ENCODE data around the gene AP1S1. TPM values are rescaled to one million over a fixed set of nuclear protein-coding genes. Genes with fewer than 3 reads are reported as not detected.

Gene AP1S1
- total and polyA plus RNA-seq, 2 of the 13 experiments (the other 11 are each of a cell fraction or from before 2014, with no cell fraction given) = 57.5 to 68.1 TPM

- TF ChIP-seq, protein P1, sequence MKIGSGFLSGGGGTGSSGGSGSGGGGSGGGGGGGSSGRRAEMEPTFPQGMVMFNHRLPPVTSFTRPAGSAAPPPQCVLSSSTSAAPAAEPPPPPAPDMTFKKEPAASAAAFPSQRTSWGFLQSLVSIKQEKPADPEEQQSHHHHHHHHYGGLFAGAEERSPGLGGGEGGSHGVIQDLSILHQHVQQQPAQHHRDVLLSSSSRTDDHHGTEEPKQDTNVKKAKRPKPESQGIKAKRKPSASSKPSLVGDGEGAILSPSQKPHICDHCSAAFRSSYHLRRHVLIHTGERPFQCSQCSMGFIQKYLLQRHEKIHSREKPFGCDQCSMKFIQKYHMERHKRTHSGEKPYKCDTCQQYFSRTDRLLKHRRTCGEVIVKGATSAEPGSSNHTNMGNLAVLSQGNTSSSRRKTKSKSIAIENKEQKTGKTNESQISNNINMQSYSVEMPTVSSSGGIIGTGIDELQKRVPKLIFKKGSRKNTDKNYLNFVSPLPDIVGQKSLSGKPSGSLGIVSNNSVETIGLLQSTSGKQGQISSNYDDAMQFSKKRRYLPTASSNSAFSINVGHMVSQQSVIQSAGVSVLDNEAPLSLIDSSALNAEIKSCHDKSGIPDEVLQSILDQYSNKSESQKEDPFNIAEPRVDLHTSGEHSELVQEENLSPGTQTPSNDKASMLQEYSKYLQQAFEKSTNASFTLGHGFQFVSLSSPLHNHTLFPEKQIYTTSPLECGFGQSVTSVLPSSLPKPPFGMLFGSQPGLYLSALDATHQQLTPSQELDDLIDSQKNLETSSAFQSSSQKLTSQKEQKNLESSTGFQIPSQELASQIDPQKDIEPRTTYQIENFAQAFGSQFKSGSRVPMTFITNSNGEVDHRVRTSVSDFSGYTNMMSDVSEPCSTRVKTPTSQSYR (CRISPR knock-in tag; IDR thresholded peaks at IDR 0.05; ENCODE audit: borderline replicate concordance) = 0 out of 2 replicates have a peak, but pooled peaks have one; percentile 26
- no peak for TF ChIP-seq HMG20A (CRISPR knock-in tag; IDR thresholded peaks at IDR 0.05; ENCODE audit: borderline replicate concordance)
- TF ChIP-seq, protein P2, sequence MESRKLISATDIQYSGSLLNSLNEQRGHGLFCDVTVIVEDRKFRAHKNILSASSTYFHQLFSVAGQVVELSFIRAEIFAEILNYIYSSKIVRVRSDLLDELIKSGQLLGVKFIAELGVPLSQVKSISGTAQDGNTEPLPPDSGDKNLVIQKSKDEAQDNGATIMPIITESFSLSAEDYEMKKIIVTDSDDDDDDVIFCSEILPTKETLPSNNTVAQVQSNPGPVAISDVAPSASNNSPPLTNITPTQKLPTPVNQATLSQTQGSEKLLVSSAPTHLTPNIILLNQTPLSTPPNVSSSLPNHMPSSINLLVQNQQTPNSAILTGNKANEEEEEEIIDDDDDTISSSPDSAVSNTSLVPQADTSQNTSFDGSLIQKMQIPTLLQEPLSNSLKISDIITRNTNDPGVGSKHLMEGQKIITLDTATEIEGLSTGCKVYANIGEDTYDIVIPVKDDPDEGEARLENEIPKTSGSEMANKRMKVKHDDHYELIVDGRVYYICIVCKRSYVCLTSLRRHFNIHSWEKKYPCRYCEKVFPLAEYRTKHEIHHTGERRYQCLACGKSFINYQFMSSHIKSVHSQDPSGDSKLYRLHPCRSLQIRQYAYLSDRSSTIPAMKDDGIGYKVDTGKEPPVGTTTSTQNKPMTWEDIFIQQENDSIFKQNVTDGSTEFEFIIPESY (CRISPR knock-in tag; IDR thresholded peaks at IDR 0.05) = no peak
Measured at GRCh38 chr7:101160910-101161309, 6.6 kb downstream of the AP1S1 start (continued).

- Histone ChIP-seq H3K4me3 (replicated peaks in 1 of 3; ENCODE audit: insufficient read depth in 1 of 3, low read depth in 2 of 3, low read length in 3 of 3) (no peak overlapping the region), H4K20me1 (ENCODE audit: insufficient read depth, low read length) (peaks cover 9% of the 10 kb centered on the region; the same call in 1 of the 2 replicates), H3K79me2 (ENCODE audit: insufficient read depth, low read length) (no peaks in the 10 kb centered on the region), H3K36me3 (replicated peaks in 1 of 2; ENCODE audit: control insufficient read depth in 1 of 2, insufficient read depth in 2 of 2, low read length in 2 of 2) (peaks cover 0 to 13% of the 10 kb centered on the region in 2 experiments), H3K27me3 (ENCODE audit: control insufficient read depth in 1 of 2, insufficient read depth in 2 of 2, low read length in 2 of 2) (peaks cover 0 to 27% of the 10 kb centered on the region in 2 experiments; a peak in 4 of 5 replicates), H3K9me3 (ENCODE audit: low read length) (no peaks in the 10 kb centered on the region), H3K4me2 (ENCODE audit: low read depth, low read length) (no peak overlapping the region), H3K27ac (ENCODE audit: extremely low read length, insufficient read depth, low read length) (no peak overlapping the region), H3K4me1 (ENCODE audit: insufficient read depth, low read length) (peaks cover 37% of the 10 kb centered on the region), H3K9ac (ENCODE audit: insufficient read depth, low read depth, low read length) (no peak overlapping the region), H2AFZ (ENCODE audit: low read length) (no peak overlapping the region)
- no peak for DNase-seq (ENCODE audit: low spot score)
- POLR2A ChIA-PET = no interaction called here
- 89% methylated on average over 17 of the region's 17 CpGs for WGBS (ENCODE audit: low lambda C conversion rate)
- TF ChIP-seq ZNF121 (CRISPR knock-in tag; IDR thresholded peaks at IDR 0.05) = peak; percentile 82
- TF ChIP-seq, protein P3, sequence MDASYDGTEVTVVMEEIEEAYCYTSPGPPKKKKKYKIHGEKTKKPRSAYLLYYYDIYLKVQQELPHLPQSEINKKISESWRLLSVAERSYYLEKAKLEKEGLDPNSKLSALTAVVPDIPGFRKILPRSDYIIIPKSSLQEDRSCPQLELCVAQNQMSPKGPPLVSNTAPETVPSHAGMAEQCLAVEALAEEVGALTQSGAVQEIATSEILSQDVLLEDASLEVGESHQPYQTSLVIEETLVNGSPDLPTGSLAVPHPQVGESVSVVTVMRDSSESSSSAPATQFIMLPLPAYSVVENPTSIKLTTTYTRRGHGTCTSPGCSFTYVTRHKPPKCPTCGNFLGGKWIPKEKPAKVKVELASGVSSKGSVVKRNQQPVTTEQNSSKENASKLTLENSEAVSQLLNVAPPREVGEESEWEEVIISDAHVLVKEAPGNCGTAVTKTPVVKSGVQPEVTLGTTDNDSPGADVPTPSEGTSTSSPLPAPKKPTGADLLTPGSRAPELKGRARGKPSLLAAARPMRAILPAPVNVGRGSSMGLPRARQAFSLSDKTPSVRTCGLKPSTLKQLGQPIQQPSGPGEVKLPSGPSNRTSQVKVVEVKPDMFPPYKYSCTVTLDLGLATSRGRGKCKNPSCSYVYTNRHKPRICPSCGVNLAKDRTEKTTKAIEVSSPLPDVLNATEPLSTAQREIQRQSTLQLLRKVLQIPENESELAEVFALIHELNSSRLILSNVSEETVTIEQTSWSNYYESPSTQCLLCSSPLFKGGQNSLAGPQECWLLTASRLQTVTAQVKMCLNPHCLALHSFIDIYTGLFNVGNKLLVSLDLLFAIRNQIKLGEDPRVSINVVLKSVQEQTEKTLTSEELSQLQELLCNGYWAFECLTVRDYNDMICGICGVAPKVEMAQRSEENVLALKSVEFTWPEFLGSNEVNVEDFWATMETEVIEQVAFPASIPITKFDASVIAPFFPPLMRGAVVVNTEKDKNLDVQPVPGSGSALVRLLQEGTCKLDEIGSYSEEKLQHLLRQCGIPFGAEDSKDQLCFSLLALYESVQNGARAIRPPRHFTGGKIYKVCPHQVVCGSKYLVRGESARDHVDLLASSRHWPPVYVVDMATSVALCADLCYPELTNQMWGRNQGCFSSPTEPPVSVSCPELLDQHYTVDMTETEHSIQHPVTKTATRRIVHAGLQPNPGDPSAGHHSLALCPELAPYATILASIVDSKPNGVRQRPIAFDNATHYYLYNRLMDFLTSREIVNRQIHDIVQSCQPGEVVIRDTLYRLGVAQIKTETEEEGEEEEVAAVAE (CRISPR knock-in tag; IDR thresholded peaks at IDR 0.05; ENCODE audit: borderline replicate concordance) = no peak
- no peak for TF ChIP-seq SRSF4 (IDR thresholded peaks at IDR 0.05; ENCODE audit: low read depth, low read length, poor library complexity, severe bottlenecking)
- CTCF ChIA-PET (ENCODE audit: low intra/inter-chr PET ratio, low total read pairs) = no interaction called here
- FAIRE-seq = no peak
- in situ Hi-C loops (cut with HindIII; ENCODE audit: extremely low pct_ligation_motif_present, low pct_unique_long_range_greater_than_20kb) (no loop called here), intact Hi-C loops (cut with micrococcal nuclease; ENCODE audit: unreplicated experiment) (no loop called here)
- ATAC-seq = no peak
- BruUV-seq (replicated peaks) = no TSS peak
Measured at GRCh38 chr7:101161692-101162471, 7.6 kb downstream of the AP1S1 start.

All from HepG2 (cell line).